Umbilical cord (tissue), 2 donors: Measurements from ENCODE around the gene MTSS2. TPM values are rescaled to one million over a fixed set of nuclear protein-coding genes. Genes with fewer than 3 reads are reported as not detected.
A peak's percentile ranks its signal among the peaks of the same experiment; 100 is the strongest.

ENCODE experiments used
- DNase-seq: peaks from one replicate; pipeline ENCODE4 v3.0.0-alpha.2; 2015; ENCODE audit warnings: low spot score
- total RNA-seq: library from RNA; depleted of rRNA; stranded (reverse); fragments of >200 nt; gene quantifications from one replicate; pipeline ENCODE4 v1.2.3, GENCODE V29; 2014; ENCODE audit warnings: low replicate concordance; ENCODE audit not compliant: insufficient read depth

The MTSS2 gene
- total RNA-seq, 1 donor from 2014 or later, result 32.5 TPM

DNA sequence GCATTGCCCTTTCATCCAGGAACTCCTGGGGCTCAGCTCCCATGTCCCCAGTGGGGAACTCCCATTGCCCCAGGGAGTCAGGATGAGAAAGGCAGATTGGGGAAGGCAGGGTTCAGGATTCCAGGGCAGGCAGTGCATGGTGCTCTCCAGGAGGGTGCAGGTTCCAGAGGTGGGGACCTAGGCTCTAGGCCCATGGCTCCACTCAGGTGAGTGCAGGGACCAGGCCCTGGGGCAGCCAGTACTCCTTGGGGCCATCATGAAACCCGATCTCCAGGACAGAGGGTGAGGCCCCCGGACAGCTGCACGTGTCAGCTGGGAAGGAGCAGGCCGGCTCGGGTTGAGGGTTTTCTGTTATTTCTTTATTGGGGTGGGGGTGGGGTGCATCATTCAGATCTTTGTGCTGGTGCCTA, 1.3 kb upstream of the MTSS2 start:
- DNase-seq, result no peak

DNA sequence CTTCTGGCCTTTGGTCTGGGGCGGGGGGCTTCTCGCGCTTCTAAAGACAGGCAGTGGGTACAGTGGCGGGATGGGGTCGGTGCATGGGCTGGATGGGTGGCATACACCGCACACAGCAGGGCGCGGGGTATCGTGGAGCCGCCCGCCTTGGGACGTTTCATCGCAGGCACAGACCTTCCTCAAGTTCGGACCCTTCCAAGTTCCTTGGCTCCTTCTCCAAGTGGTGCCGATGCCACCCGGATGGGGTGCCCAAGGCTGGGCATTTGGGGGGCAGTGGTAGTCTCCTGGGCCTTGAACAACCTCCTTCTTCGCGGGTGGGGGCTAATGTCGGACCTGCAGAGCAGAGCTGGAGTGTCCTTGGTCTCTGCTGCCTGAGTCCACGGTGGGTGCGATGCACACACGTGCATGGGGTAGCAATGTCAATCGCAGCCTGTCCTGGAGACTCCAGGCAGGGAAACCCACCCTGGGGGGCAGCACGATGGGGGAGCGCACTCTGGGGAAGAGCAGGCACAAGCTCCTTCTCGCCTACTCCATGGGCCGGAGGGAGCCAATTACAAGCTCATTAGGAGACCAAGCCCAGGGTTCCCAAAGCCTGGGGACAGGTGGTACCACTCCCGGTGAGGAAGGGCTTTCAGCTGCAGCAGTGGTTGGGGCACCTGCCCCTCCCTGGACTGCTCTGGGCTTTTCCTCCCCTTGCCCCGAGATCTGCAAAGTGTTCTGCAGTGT, 686 bp upstream of the MTSS2 start:
- no peak for DNase-seq

DNA sequence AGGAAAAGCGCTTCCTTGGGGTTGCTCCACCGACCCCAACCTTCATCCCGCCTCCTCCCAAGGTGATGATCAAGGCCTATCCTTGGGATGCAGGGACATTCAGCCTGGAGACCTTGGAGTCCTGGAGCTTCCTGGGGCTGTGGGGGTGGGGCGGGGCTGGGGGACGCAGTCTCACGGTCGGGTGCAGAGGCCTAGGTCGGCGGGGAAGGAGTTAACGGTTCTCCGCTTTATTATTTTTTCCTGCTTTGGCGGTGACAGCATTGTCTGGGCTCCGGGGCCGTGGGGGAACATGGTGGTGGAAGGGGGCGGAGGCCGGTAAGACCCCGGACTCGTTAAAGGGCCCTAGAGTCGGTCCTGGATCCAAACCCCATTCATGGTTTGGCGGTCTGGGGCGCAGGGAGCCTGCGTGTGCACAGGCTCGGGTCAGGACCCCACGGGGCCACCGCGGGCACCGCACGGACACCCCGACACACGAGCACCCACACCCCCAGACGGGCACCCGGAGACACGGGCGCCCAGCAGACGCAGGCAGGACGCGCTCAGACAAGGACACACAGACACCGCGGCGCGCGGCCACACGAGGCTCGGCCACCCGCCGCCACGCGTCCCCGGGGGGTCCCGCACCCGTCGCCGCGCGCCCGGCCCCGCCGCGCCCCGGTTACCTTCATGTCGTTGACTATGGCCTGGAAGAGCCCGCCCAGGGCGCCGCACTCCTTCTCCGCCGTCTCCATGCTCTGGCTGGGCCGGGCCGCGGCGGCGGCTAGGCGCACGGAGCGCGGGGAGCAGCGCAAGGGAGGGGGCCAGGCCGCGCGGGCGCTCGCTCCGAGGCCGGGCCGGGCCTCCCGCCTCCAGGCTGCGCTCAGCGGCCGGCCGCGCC, 554 bp downstream of the MTSS2 start:
- DNase-seq, result no peak

DNA sequence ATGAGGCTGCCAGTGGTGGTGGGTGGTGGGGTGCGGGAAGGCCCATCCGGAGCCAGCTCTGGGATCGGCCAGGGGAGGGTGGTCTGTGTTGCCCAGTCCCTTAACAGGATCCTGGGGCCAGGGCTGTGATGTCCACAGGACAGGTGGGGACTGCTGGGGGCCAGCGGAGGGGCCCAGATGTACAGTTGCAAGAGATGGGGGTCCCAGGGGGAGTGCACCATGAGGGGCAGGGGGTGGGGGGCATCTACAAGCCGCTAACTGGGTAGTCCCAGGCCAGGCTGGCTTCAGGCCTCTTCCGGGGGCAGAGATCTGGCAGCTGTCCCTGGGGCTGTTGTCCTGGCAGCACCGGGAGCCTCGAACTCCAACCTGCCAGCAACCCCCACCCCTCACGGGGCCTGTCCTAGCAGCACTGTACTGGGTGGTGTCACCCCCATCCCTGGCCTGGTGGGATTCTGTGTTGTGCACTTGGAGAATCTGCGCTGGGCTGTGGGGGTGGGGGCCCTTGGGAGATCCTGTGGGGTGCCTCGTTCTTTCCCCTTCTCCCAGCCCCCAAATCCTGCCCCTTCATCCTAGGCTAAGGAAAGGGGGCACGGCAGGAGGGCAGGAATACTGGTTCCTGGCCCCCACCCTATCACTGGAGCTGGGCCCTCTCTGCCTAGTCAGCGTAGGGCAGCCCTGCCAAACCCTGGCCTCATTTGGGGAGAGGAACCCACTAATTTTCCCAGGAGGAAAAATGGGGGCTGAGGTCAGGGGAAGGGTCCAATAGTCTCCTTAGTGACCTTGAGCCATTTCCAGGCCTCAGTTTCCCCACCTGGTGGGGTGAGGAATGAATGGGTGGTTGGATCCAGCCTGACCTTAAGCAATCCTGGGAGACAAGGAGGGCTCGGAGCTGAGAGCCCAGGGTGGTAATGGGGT, 1.4 kb downstream of the MTSS2 start:
- no peak for DNase-seq

DNA sequence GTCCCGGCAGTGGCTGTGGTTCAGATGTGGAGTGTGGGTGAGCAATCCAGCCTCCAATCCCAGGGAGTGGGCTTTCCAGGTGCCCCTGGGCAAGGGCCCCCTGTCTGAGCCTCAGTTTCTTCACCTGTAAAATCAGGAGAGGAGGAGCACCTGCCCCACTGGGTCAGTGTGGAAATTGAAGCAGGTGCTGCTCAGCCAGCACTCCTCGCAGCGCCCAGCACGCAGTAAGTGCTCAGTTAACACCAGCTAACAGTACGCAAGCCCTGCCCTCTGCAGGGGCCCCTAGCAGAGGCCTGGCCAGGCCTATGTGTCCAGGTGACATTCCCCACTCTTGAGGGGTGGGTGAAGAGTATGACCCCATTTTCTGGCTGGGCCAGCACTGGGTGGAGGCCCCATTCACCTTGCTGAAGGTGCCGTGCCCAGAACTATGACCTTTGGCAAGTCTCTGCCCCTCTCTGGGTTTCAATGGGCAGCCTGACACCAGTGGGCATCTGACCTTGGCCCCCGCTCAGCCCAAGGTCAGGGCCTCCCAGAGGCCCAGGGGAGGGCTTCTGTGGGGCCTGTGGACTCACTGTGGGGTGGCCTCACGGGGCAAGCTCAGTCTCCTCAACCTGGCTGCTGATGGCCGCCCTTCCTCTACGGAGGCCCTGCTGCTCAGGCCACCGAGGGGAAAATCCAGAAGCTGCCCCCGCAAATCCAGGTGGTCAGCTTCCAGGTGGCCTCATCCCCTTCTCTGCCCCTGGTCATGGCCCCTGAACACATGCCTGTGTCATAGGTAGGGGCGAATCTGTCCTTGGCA, 2.5 kb downstream of the MTSS2 start:
- DNase-seq, result no peak

DNA sequence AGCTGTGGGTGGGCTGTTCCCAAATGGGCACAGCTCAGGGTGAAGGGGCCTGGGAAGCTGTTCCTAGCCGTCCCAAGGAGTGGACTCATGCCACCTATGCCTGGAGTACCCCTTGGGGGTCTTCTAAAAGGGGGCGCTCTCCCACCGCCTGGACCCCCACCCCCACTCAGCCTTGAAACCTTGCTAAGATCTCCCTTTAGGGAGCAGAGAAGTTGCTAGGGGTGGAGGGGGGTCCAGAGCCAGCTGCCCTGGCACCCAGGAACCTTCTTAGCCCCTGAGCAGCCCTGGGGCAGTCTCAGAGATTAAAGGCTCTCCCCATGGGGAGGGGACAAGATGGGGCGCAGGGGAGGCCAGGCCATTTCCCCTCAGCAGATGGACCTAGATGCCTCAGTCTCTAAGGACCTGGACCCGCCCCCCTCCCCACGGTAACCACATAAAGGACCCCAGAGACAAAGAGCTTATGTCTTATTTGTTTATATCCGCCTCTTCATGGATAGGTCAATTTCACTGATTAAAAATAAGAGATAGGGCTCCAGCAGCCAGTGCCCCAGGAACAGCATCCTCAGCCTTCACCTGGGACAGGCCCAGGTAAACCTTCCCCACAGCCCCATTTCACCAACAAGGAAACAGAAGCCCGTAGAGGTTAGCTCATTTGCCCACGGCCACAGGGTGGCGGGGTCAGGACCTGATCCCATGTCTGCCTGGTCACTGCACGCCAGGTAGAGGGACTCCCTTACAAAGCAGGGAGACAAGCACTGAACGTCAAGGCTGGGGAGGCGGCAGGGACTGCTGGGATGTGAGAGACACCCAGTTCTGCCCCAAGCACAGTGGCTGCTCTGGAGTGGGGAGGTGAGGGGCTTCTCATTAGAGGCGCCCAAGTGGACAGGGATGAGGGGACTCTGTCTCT, 3.4 kb downstream of the MTSS2 start:
- DNase-seq, result no peak

DNA sequence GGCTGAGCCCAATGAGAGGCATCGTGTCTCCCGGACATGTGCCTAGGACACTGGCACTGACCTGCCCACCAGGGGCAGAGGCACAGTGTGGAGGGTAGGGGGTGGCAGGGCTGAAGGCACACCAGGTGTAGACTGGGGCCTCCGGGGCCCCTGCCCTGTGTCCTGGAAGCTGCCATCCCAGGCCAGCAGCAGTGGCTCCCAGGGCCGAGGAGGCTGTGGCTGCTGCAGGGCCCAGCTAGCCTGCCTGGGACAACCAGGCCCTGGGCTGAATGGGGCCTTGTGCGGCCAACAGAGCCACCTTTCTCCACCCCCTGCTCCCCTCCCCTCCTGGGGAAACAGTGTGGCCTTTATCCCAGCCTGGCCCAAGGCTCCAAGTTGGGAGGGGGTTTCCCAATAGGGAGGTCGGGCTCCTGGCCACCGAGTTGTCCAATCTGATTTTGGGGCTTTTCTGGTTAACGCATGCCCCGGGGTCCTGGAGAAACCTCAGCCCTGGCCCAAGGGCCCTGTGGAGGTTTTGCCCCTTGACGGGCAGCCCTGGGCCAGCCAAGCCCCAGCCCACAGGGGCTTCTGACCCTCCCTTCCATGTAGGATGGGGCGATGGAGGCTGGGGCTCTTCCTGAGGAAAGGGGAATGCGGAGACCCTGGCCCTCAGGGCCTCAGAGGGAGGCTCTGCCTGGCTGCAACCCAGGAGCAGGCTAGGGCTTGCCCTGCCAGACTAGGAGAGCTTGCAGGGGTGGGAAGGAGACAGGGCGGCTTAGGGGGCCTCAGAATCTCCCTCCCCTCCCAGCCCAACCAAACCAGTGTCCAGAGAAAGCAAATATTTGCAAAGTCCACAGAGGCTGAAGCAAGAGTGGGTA, 4.2 kb downstream of the MTSS2 start:
- peak; percentile 37 for DNase-seq

DNA sequence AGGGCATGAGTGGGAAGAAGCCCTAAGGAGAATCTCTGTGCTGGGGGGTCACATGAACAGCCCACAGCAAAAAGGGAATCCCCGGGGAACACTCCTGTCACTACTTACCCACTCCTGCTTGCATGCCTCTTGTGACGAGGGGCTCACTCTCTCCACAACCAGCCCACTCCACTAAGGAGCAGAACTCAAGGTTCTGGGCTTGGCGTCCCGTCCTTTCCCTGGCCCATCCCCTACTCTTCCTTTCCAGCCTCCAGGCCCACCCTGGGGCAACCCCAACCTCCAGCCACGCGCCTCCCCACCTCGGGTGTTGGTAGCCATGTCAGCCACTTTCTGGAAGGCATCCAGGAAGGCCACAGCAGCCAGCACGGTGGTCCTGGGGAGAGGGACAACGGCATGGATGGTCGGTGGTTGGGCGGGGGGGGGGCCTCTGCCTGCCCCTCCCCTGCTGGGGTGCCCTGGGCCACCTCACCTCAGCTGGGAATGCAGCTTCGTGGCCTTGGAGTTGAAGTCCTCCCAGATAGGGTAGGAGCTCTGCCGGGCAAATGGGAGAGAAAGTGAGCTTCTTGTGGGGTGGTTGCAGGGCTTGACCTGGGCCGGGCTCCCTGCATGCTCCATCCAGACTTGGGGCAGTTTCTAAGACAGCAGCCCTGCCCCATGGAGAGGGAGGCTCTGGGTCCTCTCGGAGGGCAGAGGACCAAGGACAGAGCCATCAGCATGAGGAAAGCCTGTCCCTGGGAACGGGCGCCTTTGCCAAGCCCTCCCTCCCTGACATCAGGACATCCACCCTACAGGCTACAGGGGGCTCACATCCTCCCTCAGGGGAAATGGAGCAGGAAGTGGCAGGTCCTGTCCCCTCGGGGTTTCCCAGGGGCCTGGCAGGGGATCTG, 5.1 kb downstream of the MTSS2 start:
- no peak for DNase-seq

DNA sequence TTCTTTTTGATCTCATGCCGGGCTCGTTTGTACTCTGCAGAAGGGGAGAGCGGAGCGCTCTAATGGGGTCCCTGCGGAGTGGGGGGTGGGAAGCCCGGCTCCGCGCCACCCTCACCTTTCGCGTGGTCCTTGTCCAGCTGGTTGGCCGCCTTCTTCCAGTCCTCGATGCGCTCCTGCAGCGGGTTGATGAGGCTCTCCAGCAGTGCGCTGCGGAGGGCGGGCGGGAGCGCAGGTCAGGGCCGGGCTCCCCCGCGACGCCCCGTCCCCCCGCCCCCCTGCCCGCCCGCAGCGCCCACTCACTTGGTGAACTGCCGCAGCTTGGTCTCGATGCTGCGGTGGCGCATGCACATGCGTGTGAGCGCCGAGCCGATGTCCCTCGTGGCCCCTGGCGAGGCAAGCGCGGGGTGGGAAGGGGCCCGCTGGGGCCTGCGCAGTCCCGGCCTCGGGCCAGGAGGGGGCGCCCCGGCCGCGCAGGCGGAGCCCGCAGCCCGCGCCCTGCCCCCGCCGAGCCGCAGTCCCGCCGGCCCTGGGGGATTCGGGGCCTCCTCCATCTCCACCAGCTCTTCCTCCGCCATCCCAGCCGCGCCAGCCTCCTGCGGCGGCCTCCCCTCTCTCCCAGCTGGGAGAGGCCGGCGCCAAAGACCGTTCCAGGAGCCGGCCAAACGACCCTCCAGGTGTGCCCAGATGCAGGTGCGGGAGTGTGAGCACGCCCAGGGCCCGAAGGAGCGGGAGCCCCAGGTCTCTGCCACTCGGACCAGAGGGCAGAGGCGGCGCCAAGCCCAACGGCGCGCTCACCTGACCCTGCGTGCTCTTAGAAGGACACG, 6.0 kb downstream of the MTSS2 start:
- DNase-seq, result no peak

DNA sequence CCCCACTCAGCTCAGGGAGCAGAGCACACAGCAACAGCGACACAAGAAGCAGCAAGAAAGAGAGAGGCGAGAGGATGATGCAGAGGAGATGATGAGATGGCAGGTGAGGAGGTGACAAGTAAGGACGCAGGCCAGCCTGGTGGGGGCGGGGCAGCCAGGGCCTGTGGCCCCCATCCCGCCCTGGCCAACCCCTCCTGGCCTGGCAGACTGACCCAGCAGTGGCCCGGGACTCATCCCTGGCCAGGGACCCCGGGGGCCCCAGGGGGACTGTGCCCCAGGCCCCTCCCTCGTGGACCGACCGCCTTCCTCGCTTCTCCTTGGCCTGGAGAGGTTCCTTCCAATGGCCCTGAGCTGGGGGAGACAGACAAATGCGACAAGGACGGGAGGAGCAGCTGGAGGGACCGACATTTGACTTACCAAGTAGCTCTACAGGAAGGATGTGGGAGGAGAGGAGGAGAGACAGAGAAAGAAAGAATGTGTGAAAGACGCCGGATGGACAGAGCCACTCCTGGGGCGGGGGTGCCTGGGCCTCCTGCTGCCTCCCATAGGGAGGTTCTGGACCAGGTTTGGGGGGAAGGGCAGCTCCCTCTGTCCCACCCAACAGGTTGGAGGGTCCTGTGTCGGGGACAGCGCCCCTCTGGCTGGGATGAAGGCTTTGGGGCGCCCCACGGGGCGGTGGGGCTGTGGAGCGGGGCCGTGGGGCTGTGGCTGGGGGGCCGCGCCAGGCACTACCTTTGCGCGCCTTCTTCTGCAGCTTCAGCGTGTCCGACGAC, 6.8 kb downstream of the MTSS2 start:
- DNase-seq, result no peak

DNA sequence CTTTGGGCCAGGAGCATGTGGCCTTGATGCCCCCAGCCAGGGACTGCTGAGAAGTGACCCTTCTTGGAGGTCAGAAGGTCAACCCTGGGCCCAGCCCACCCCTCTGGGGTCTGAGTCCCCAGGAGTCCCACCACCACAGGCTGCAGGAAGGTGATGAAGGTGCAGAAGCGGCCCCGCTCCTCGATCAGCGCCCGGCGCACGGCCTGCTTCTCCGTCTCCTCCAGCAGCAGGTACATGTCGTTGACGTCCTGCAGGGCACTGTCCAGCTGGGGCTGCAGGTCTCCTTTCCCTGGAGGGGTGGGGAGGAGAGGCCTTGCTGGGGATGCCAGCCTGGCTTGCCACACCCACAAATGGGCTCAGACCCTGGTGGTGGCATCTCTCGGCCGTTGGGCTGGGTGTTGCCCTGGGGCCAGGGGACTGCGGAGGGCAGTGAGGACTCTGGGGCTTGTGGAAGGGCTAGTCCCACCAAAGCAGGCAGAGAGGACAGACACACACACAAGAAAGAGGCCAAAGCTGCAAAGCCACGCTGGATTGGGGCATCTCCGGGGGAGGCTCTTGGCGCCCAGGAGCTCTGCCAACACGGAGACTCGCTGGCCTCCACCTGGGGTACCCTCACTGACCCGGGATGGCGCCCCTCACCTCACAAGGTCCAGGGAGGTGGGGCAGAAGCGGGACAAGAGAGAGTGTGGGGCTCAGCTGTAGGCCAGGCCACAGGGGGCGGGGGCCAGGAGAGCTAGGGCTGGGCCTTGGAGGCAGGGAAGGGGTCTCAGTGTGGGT, 7.5 kb downstream of the MTSS2 start:
- no peak for DNase-seq

DNA sequence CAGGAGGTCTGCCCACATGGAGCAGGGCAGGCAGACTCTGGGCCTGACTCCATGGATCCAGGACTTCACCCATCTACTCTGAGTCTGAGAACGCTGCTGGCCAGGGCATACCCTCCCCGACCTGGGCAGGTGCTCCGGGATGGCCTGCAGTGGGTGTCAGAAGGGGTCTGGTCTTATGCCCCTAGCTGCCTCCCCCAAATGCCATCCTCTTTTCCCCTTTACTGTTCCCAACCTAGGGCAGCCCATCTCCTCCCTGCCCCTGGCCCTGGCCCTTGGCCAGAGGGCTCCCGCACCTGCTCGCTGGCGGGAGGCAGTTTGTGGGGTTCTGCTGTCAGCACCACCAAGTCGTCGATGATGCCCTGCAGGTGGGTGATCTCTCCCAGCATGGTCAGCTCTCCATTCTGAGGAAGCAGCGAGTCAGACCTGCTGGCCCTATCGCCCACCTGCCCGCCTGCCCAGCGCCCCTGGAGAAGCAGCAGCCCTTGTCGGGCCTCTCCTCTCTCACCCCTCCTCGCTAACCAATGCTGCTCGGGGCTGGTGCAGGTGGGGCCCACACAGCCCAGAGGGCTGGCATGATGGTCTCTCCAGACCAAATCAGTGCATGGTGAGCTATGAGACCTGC, 8.2 kb downstream of the MTSS2 start:
- no peak for DNase-seq

DNA sequence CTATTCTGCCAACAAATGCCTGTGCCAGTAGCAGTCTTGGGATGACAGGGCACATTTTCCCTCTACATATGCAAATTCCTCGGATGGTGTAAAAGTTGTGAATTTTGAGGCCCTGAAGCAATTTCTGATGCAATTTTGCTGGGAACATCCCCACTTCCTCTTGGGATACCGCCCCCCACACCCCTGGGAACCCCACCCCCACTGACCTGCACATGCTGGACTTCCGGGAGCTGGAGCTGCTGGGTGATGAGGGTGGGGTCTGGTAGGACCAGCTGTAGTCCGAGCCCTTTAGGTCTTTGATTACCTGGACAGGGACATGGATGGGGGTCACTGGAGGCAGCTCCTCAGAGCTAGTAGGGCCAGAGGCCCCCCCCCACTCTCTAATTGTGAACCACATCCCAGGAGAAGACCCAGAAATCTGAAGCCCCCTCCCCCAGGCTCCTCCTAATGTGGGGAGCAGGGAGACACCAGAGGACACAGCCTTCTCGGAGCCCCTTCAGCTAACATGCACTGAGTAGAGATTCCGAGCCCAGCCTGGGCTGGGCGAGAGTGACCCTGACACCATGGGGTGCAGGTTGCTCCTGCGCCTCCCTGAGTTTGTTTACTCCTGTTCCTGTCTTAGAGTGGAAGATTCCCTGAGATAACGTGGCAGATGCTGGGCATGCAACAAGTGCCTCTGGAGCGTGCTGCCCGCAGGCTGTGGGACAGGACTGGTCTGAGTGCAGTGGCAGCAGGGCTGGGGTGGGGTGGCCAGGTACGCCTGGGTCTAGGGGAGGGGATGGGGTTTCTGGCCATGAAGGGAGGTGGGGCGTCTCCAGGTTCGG, 9.0 kb downstream of the MTSS2 start:
- DNase-seq, result no peak

DNA sequence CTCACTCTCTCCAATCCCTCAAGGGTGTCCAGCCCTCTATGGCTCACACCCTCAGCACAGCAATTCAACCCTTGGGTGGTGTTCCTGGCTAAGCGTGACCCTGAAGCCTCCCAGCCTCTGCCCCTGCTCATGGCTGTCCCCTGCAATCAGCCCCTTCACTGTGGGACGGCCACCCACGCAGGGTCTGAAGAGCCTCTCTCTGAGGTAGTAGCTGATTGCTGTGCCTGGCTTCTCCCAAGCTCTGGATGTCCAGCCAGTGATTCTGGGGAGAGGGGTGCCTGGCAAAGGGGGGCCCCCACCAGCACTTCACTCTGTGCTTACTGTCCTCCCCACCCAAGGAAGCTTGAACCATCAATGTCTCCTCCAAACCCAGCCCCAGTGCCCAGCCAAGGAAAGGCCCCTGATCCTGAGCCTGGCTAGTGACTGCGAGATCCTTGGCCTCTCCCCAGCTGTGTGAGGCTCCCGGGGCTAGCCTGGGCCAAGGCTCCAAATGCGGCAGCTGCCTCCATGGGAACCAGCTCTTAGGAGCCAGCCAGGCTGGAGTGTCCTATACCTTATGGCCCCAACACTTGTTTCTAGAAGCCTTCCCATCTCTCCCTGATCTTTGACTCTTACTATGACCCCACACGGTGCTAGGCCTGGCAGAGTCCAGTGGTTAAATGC, 9.9 kb downstream of the MTSS2 start:
- DNase-seq, result no peak
